ENCODE measurements around the gene HECTD4. TPM values are rescaled to one million over a fixed set of nuclear protein-coding genes. Genes with fewer than 3 reads are reported as not detected.
"Not testable (repeated sequence)": the region's sequence is repeated elsewhere in the genome, so short reads cannot be mapped to it uniquely, and the experiment has no call there.

The HECTD4 gene
- total RNA-seq, 2 donors from 2014 or later, result 54.3 to 60.9 TPM

GRCh38 chr12:112285600-112286401, 96.4 kb downstream of the HECTD4 start:
- Mint-ChIP-seq H3K27me3 (no peaks in the 10 kb centered on the region), H3K4me3 (no peak overlapping the region), H3K36me3 (ENCODE audit: low read depth) (peaks cover 8% of the 10 kb centered on the region), H3K4me1 (peaks cover 6% of the 10 kb centered on the region), H3K27ac (no peak overlapping the region)
- H3K9me3 ChIP-seq (ENCODE audit: control insufficient read depth, low read length, poor library complexity, severe bottlenecking), result no peaks in the 10 kb centered on the region
- DNase-seq (no peak), ATAC-seq (no peak)

GRCh38 chr12:112283546-112283945, 98.7 kb downstream of the HECTD4 start:
- no peak for DNase-seq
- Mint-ChIP-seq H3K4me3 (no peak overlapping the region), H3K27ac (no peak overlapping the region), H3K27me3 (no peaks in the 10 kb centered on the region), H3K36me3 (ENCODE audit: low read depth) (peaks cover 7% of the 10 kb centered on the region), H3K4me1 (peaks cover 6% of the 10 kb centered on the region)
- no peak for ATAC-seq
- H3K9me3 ChIP-seq (ENCODE audit: control insufficient read depth, low read length, poor library complexity, severe bottlenecking), result no peaks in the 10 kb centered on the region

DNA sequence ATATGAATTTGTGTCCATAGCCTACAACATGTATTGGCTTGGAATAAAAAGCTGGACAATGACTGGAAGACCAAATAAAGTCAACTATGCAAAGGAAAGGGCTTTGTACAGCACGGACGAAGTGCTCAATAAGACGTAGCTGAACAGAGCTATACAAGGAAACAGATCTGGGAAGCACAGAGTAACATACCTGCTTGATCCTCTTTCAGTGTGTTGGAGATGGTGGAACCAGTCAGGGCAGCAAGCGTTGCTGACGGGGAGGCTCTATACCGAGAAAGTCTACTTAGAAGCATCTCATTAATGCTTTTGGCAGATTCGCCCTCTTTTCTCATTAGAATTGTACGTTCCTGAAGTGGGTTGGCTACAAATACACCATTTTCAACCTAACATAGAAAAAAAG, 99.3 kb downstream of the HECTD4 start:
- H3K4me1 Mint-ChIP-seq, result peaks cover 6% of the 10 kb centered on the region
- no peak overlapping the region for H3K4me3 Mint-ChIP-seq
- H3K36me3 Mint-ChIP-seq (ENCODE audit: low read depth), result peaks cover 9% of the 10 kb centered on the region
- ATAC-seq (no peak), DNase-seq (no peak)
- no peaks in the 10 kb centered on the region for H3K27me3 Mint-ChIP-seq
- no peak overlapping the region for H3K27ac Mint-ChIP-seq
- no peaks in the 10 kb centered on the region for H3K9me3 ChIP-seq (ENCODE audit: control insufficient read depth, low read length, poor library complexity, severe bottlenecking)

DNA sequence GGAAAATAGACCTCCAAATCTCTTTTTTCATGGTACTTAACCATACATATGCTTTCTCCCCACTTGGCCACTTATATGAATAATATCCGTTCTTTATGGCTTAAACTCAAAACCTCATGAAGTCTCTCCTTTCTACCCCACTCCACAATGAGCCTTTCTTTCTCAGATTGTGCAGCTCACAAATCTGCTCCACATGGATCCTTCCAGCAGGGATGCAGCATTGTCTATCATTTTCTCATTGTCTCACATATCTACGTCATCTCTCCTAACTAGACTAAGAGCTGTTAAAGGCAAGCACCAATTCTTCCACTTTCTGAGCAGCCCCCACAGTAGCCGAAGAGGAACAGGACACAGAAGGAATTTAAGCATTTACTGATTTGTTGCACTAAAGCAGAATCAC, 106.4 kb downstream of the HECTD4 start:
- Mint-ChIP-seq H3K27me3 (no peaks in the 10 kb centered on the region), H3K4me1 (no peaks in the 10 kb centered on the region), H3K36me3 (ENCODE audit: low read depth) (peaks cover 5% of the 10 kb centered on the region), H3K4me3 (no peak overlapping the region), H3K27ac (no peak overlapping the region)
- no peak for DNase-seq
- no peaks in the 10 kb centered on the region for H3K9me3 ChIP-seq (ENCODE audit: control insufficient read depth, low read length, poor library complexity, severe bottlenecking)
- no peak for ATAC-seq

DNA sequence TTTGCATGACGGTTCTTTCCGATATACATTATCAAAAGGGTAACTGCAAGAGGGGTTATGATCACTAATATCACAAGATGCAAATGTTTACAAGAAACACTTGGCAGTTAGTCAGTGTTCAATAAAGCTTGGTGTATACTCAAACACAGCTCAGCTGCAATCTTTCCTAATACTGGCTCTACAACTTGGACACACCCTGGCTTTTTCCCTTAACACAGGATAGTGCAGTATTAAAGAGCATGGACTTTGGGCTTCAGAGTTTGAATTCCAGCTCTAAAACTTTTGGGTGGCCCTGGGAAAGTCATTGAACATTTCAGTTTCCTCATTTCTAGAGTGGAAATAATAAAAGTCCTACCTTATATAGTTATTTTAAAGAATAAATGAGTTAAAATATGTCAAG, 107.0 kb downstream of the HECTD4 start:
- Mint-ChIP-seq H3K4me3 (no peak overlapping the region), H3K27me3 (no peaks in the 10 kb centered on the region), H3K4me1 (no peaks in the 10 kb centered on the region), H3K27ac (no peak overlapping the region), H3K36me3 (ENCODE audit: low read depth) (peaks cover 5% of the 10 kb centered on the region)
- no peak for DNase-seq
- H3K9me3 ChIP-seq (ENCODE audit: control insufficient read depth, low read length, poor library complexity, severe bottlenecking), result no peaks in the 10 kb centered on the region
- ATAC-seq, result no peak

DNA sequence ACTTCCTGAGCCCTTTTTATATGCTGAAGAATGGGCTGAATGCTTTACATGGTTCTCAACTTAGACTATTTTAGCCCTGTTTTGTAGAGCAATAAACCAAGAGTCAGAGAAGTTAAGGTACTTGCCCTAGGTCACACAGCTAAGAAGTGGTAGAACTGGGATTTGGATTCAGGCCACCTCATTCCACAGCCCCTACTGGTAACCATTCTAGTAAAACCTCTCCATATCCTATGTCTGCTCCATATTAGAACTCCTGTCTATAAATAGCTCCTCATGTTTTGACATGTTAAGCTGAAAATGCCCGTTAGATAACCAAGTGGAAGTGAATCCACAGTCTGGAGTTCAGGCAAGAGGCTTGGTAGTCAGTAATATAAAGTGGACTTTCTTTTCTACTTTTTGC, 111.6 kb downstream of the HECTD4 start:
- DNase-seq (no peak), ATAC-seq (no peak)
- Mint-ChIP-seq H3K4me3 (no peak overlapping the region), H3K36me3 (ENCODE audit: low read depth) (no peaks in the 10 kb centered on the region), H3K27me3 (no peaks in the 10 kb centered on the region), H3K27ac (no peak overlapping the region), H3K4me1 (no peaks in the 10 kb centered on the region)
- no peaks in the 10 kb centered on the region for H3K9me3 ChIP-seq (ENCODE audit: control insufficient read depth, low read length, poor library complexity, severe bottlenecking)

DNA sequence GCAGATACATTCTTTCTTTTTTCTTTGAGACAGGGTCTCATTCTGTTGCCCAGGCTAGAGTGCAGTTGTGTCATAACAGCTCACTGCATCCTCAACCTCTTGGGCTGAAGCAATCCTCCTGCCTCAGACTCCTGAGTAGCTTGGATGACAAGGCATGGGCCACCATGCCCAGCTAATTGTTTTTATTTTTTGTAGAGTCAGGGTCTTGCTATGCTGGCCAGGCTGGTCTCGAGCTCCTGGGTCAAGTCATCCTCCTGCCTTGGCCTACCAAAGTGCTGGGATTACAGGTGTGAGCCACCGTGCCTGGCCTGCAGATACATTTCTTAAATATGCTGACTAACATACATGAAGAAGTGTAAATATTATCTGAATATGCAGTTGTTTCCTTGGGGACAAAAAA, 115.8 kb downstream of the HECTD4 start:
- no peaks in the 10 kb centered on the region for H3K9me3 ChIP-seq (ENCODE audit: control insufficient read depth, low read length, poor library complexity, severe bottlenecking)
- no peak for ATAC-seq
- no peaks in the 10 kb centered on the region for H3K4me1 Mint-ChIP-seq
- H3K27me3 Mint-ChIP-seq, result no peaks in the 10 kb centered on the region
- no peak overlapping the region for H3K27ac Mint-ChIP-seq
- no peak overlapping the region for H3K4me3 Mint-ChIP-seq
- DNase-seq, result no peak
- H3K36me3 Mint-ChIP-seq (ENCODE audit: low read depth), result peaks cover 2% of the 10 kb centered on the region

- Mint-ChIP-seq H3K4me3 (no peak overlapping the region), H3K36me3 (ENCODE audit: low read depth) (peaks cover 2% of the 10 kb centered on the region), H3K4me1 (no peaks in the 10 kb centered on the region), H3K27ac (peak overlapping the region; percentile 60), H3K27me3 (no peaks in the 10 kb centered on the region)
- no peak for DNase-seq
- H3K9me3 ChIP-seq (ENCODE audit: control insufficient read depth, low read length, poor library complexity, severe bottlenecking), result no peaks in the 10 kb centered on the region
- ATAC-seq, result no peak
These were observed 120.7 kb downstream of the HECTD4 start for GRCh38 chr12:112261559-112261958.

DNA sequence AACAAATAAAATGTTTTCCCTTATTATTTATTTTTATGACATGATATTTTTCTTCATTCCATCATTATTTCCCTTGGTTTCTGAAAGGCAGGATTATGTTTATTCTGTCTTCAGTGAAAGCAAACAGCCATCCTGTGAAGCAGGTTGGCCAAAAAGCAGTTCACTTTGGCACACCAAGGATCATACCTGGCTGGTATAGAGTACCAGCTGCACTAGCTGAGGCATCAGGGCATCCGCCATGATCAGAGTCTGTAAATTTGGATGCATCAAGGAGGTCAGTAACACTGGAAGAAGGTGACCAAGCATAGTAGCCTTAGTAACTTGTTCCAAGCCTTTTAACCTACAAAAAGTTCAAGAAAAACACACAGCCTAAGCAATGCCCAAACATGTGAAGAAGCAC, 123.3 kb downstream of the HECTD4 start:
- no peaks in the 10 kb centered on the region for H3K36me3 Mint-ChIP-seq (ENCODE audit: low read depth)
- no peak overlapping the region for H3K27ac Mint-ChIP-seq
- H3K9me3 ChIP-seq (ENCODE audit: control insufficient read depth, low read length, poor library complexity, severe bottlenecking), result no peaks in the 10 kb centered on the region
- no peak for DNase-seq
- ATAC-seq, result no peak
- H3K4me3 Mint-ChIP-seq, result no peak overlapping the region
- H3K4me1 Mint-ChIP-seq, result no peaks in the 10 kb centered on the region
- no peaks in the 10 kb centered on the region for H3K27me3 Mint-ChIP-seq

DNA sequence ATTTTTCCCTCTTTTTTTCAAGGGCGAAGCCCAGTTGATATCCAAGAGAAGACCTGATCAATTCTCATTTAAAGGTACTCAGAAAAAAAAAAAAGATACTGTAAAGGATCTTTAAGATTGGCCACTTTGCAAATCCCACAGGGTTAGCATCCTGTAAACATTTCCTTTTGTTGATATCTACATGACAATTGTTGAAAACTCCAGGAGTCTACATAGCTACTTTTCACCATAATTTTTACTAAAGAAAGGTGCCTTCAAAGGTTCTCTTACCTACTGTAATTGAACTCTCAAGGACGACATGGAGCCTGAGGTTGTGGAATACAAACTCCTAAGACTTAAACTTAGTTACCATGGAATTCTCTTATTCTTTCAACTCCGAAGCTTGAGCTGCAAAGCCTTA, 125.5 kb downstream of the HECTD4 start:
- Mint-ChIP-seq H3K27ac (no peak overlapping the region), H3K36me3 (ENCODE audit: low read depth) (peaks cover 2% of the 10 kb centered on the region), H3K4me3 (no peak overlapping the region), H3K4me1 (peaks cover 2% of the 10 kb centered on the region), H3K27me3 (no peaks in the 10 kb centered on the region)
- ATAC-seq (no peak), DNase-seq (no peak)
- no peaks in the 10 kb centered on the region for H3K9me3 ChIP-seq (ENCODE audit: control insufficient read depth, low read length, poor library complexity, severe bottlenecking)

DNA sequence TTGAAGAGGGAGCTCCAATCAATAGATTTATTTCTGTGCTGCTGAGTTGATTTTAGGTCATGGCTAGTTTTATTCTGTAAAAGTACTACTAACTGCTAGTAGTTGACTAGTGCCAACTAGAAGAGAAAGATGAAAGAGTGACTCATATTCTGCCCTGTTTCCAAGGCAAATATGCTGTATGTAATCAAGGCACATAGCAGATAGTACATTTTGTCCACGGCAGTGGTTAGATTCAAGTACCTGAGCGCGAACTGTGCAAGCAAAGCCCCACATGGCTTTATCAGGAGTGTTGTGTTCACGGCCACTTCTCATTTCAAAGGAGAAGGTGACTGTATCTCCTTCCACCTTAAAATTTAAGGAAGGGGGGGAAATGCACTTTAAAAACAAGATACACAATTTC, 130.0 kb downstream of the HECTD4 start:
- Mint-ChIP-seq H3K27me3 (no peaks in the 10 kb centered on the region), H3K36me3 (ENCODE audit: low read depth) (peaks cover 2% of the 10 kb centered on the region), H3K4me3 (no peak overlapping the region), H3K4me1 (peaks cover 2% of the 10 kb centered on the region), H3K27ac (no peak overlapping the region)
- H3K9me3 ChIP-seq (ENCODE audit: control insufficient read depth, low read length, poor library complexity, severe bottlenecking), result no peaks in the 10 kb centered on the region
- ATAC-seq, result no peak
- no peak for DNase-seq

DNA sequence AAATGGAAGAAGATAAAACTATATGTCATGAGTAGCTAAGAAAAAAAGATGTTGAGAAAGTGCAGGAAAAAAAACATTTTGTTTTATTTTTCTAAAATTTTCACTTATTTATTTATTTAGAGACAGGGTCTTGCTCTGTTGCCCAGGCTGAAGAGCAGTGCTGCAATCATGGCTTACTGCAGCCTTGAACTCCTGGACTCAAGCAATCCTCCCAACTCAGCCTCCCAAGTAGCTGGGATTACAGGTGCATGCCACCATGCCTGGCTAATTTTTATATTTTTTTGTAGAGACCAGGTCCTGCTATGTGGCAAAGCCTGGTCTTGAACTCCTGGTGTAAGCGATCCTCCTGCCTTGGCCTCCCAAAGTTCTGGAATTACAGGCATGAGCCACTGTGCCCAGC, 137.3 kb downstream of the HECTD4 start:
- H3K4me3 Mint-ChIP-seq; ATAC-seq; H3K9me3 ChIP-seq (ENCODE audit: control insufficient read depth, low read length, poor library complexity, severe bottlenecking); H3K36me3 Mint-ChIP-seq (ENCODE audit: low read depth); DNase-seq; H3K27me3 Mint-ChIP-seq; H3K4me1 Mint-ChIP-seq; H3K27ac Mint-ChIP-seq: not testable (repeated sequence)

DNA sequence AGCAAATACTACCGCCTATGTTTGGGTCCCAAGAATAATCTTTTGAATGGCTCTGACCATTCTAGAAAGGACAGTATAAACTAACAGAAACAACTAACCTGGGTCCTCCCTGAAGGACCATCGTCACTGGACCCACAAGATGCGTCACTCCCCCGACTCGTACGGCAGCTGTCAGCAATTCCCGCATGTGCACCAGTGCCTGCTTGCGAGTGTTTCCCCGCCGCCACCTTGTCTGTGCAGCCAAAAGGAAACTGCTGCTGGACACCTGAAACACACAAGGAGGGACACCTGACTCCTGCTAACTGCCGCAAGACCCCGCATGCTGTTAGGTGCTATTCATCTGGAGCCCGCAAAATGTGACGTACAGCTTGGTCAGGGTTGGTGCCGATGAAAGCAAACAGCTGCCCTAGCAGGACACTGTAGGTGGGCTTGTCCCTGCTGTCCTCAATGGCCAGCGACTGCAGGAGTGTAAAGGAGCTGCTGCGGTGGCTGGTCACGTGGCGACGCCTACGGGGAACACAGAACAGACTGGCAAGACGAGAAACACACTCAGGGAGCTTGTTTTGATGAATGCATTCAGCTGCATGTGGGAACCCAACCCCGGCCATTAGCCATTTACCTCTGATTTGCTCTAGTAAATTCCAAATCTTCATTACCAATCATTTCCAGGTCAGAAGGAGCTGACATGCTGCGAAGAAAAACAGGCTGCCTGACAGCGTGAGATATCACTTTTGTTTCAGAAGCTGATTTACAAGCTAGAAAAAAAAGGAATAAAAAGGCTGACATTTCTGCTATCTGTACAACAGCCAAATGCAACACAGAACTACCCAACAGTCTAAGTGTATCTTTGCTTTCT, 138.7 kb downstream of the HECTD4 start:
- DNase-seq, result no peak
- no peaks in the 10 kb centered on the region for H3K36me3 Mint-ChIP-seq (ENCODE audit: low read depth)
- no peak for ATAC-seq
- no peaks in the 10 kb centered on the region for H3K27me3 Mint-ChIP-seq
- no peaks in the 10 kb centered on the region for H3K9me3 ChIP-seq (ENCODE audit: control insufficient read depth, low read length, poor library complexity, severe bottlenecking)
- H3K27ac Mint-ChIP-seq, result no peak overlapping the region
- H3K4me1 Mint-ChIP-seq, result no peaks in the 10 kb centered on the region
- H3K4me3 Mint-ChIP-seq, result no peak overlapping the region

Measured in T-helper 17 cell (primary cell).